Heart left ventricle (tissue), 16 donors: ENCODE results near the gene NAT14. TPM values are rescaled to one million over a fixed set of nuclear protein-coding genes. Genes with fewer than 3 reads are reported as not detected.
A peak's percentile ranks its signal among the peaks of the same experiment; 100 is the strongest.

Experiments
- ATAC-seq, 4 donors: fragments of 200-7000 bp; cut with Tn5 transposase; one replicate each; pipeline ENCODE4 v1.9.1; 2020 to 2022; ENCODE audit warnings: moderate library complexity in 4 of 4, mild to moderate bottlenecking in 3 of 4, moderate number of reproducible peaks in 1 of 4
- DNase-seq, 5 donors: peaks; one replicate each; pipeline ENCODE4 v3.0.0-alpha.2; 2020
- H3K27ac ChIP-seq, 12 donors: fragments of 200-600 bp; sonication (generic) in 4 of 12; one replicate each; pipeline versions ENCODE4 v1.5.0 to v1.8.0; 2016 to 2022; ENCODE audit warnings: mild to moderate bottlenecking in 2 of 12
- H3K27me3 ChIP-seq, 9 donors: fragments of 200-600 bp; sonication (generic) in 2 of 9; one replicate each; pipeline versions ENCODE4 v1.5.1 to v1.8.0; 2016 to 2022; ENCODE audit warnings: mild to moderate bottlenecking in 3 of 9
- H3K36me3 ChIP-seq, 9 donors: fragments of 200-600 bp; sonication (generic) in 2 of 9; one replicate each; pipeline versions ENCODE4 v1.5.0 to v1.8.0; 2018 to 2022; ENCODE audit warnings: mild to moderate bottlenecking in 2 of 9
- H3K4me1 ChIP-seq, 12 donors: fragments of 200-600 bp; sonication (generic) in 4 of 12; one replicate each; pipeline versions ENCODE4 v1.5.0 to v1.8.0; 2016 to 2022; ENCODE audit warnings: mild to moderate bottlenecking in 3 of 12
- H3K4me3 ChIP-seq, 12 donors: fragments of 200-600 bp; sonication (generic) in 4 of 12; one replicate each; pipeline versions ENCODE4 v1.5.0 to v1.8.0; 2017 to 2022; ENCODE audit warnings: mild to moderate bottlenecking in 9 of 12, moderate library complexity in 4 of 12
- H3K9me3 ChIP-seq, 12 donors: fragments of 200-600 bp; sonication (generic) in 4 of 12; one replicate each; pipeline versions ENCODE4 v1.5.0 to v1.8.0; 2016 to 2022; ENCODE audit warnings: mild to moderate bottlenecking in 1 of 12
- CTCF ChIP-seq, 12 donors: fragments of 200-600 bp; sonication (generic) in 4 of 12; IDR thresholded peaks; one replicate each; pipeline versions ENCODE4 v1.5.0 to v1.8.0; 2018 to 2022; ENCODE audit warnings: antibody characterized with exemption in 12 of 12, mild to moderate bottlenecking in 5 of 12
- POLR2A ChIP-seq, 2 donors: fragments of 450-650 bp; IDR thresholded peaks; one replicate each; pipeline ENCODE4 v1.6.1; 2017; ENCODE audit warnings: antibody characterized with exemption in 2 of 2, mild to moderate bottlenecking in 2 of 2, moderate library complexity in 2 of 2
- WGBS, 4 donors: extraction: QIAGEN DNeasy Blood & Tissue Kit in 2 of 4; methylation state at CpG; one replicate each; pipeline versions ENCODE4 v1.1.5 to v1.1.7; 2013 to 2018; 5-methylcytosine and 5-hydroxymethylcytosine counted together
- intact Hi-C, 10 donors: fragments of 100-400 bp; cut with DNase I; formaldehyde crosslinking; loops; one replicate each; pipeline versions ENCODE4 v1.11.1 to v1.14.2; 2022
- polyA plus RNA-seq, 2 donors: library from polyadenylated mRNA; stranded (reverse); fragments of 200-250 nt; gene quantifications; one replicate each; pipeline ENCODE4 v1.2.3, GENCODE V29; 2013
- total RNA-seq, 9 donors: library from RNA; depleted of rRNA in 2 of 9; stranded (reverse); fragments of >200 nt in 2 of 9; fragmentation: NEBNext Ultra II Directional in 3 of 9; extraction: Animal tissue kit (Norgen Biotek cat#: 25700) in 3 of 9; gene quantifications; one replicate each; pipeline versions ENCODE4 v1.1.0 to v1.2.4, GENCODE V29; 2016 to 2023
- donor health status: ischemic (EF 13 %, LVEDD 7.1; RV severe dilation, severe dysfunction).
- donor health status: healthy with polysubstance abuse.
- donor health status: DM: no; HTN: yes; CAD: no.
- donor health status: DM: no; HTN: no; CAD: no.
- donor health status: ischemic (EF 25% LVEDD 6.9; RV normal size, moderate dysfunction).
- donor health status: ischemic (EF 25% LVEDD 5.7; RV mildly dilated, moderate dysfunction).
- donor health status: healthy.
- donor health status: DM: yes; HTN: yes; CAD: no.
- donor health status: ischemic (EF 35%, LVEDD 5.7; RV mildly dilated, moderate dysfunction).
- donor health status: nonischemic (EF 11% LVEDD 7.7; RV severe dilation, severe dysfunction).
- donor health status: DM: yes; HTN: yes; CAD: no.
- donor health status: PGD.
- donor health status: ischemic (EF 29% LVEDD 5.4; RV normal size, mild dysfunction).
- donor health status: nonischemic (EF 23%, LVEDD 6.1; RV moderate dilation, normal function).

The NAT14 gene
- total and polyA plus RNA-seq, 11 donors: 2.9 to 10.4 (median 7.3) TPM

DNA sequence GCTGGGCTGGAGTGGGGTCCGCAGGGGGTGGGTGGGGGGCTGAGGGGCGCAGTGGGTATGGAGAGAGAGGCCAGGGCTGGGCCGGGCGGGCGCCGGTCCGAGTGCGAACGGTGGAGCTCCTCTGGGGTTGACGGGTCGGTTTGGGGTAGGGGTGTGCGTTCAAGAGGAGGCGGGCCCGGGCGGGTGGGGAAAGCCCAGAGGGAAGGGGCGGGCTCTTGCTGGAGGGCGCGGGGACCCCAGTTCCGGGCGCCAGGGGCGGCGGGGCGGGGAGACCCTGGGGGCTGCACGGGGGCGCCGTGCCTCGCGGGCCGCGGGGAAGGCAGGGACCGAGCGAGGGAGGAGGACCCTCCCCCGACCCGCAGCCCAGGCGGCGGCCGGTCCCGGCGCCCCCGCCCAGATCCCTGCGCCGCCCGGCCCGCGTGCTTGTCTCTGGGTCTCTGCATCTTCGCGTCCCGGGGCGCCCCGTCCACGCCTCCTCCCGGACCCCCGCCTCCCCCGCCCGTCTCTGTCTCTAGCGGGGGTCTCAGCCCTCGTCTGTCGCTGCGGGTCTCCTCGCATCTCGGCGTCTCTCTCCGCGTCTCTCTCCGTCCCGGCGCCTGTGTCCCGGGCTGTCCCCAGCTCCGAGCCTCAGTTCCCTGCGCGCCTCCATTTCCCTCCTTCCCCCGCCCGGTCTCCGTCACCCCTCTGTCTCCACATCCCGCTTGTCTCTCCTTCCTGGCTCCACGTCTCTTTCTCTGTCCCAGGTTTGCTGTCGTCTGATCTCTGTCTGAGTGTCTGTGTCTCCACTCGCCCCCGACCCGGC lies 33.6 kb upstream of the NAT14 start:
- Histone ChIP-seq H3K4me3 (peak overlapping the region in 6 of 12 donors; percentile 6 to 22 (median 11)), H3K27ac (no peak overlapping the region), H3K9me3 (no peaks in the 10 kb centered on the region), H3K4me1 (peaks cover 0 to 27% (median 11%) of the 10 kb centered on the region in 12 donors), H3K36me3 (peaks cover 0 to 15% (median 7%) of the 10 kb centered on the region in 9 donors), H3K27me3 (peaks cover 14 to 38% (median 25%) of the 10 kb centered on the region in 9 donors)
- ATAC-seq (no peak), DNase-seq (no peak)
- no peak for TF ChIP-seq POLR2A (IDR thresholded peaks at IDR 0.05)
- TF ChIP-seq CTCF (IDR thresholded peaks at IDR 0.05): no peak
- WGBS, 4 donors: 1 to 3% (median 1%) methylated on average over 26 to 79 of the region's 80 CpGs
- intact Hi-C loops: loop anchor here in 1 of 10 donors (10.0 kb wide), 1 partner anchor 307 kb away; the partner anchor contains the start of gene TNNT1

DNA sequence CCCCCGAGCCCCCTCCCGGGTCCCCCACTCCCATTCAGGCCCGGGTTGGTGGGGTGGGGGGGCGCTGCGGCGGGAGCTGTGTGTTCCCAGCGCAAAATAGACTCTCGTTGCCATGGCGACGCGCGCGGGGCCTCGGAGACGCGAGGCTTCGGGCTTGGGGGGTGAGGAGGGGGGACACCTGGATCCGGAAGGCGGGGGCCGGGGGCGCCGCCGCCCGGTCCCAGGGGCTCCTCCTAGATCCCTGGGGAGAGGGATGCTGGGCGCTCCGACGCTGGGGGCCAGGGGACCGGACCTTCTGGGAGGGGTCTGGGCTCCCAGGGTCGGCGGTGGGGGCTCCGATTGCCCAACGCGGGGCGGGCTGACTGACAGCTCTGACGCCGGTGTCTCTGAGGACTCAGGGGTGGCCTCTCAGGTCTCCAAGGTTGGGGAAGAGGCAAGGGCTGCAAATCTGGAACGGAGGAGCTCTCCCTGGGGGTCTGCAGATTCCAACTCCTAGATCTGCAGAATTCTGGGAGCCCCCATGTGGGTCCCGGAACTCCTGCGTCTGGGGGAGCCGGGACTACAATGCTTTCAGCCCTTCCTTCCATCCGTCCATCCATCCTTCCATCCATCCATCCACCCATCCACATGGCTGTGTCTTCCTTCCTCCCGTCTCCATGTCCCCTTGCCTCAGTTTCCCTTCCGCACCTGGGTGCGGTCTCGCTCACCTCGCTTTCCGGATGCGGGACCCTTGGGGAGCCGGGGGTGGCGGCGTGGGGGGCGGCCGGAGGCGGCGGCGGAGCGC lies 32.8 kb upstream of the NAT14 start:
- TF ChIP-seq POLR2A (IDR thresholded peaks at IDR 0.05) (no peak), CTCF (IDR thresholded peaks at IDR 0.05) (no peak)
- Histone ChIP-seq H3K27ac (no peak overlapping the region), H3K36me3 (peaks cover 0 to 16% (median 7%) of the 10 kb centered on the region in 9 donors), H3K4me3 (peak overlapping the region in 6 of 12 donors; percentile 6 to 29 (median 11)), H3K27me3 (peaks cover 14 to 35% (median 21%) of the 10 kb centered on the region in 9 donors), H3K4me1 (peaks cover 0 to 27% (median 11%) of the 10 kb centered on the region in 12 donors), H3K9me3 (no peaks in the 10 kb centered on the region)
- 3 to 7% (median 5%) methylated on average over 30 to 57 of the region's 57 CpGs for WGBS, 4 donors
- ATAC-seq: no peak
- no peak for DNase-seq
- intact Hi-C loops: loop anchor here in 1 of 10 donors (10.0 kb wide), 1 partner anchor 307 kb away; the partner anchor contains the start of gene TNNT1

DNA sequence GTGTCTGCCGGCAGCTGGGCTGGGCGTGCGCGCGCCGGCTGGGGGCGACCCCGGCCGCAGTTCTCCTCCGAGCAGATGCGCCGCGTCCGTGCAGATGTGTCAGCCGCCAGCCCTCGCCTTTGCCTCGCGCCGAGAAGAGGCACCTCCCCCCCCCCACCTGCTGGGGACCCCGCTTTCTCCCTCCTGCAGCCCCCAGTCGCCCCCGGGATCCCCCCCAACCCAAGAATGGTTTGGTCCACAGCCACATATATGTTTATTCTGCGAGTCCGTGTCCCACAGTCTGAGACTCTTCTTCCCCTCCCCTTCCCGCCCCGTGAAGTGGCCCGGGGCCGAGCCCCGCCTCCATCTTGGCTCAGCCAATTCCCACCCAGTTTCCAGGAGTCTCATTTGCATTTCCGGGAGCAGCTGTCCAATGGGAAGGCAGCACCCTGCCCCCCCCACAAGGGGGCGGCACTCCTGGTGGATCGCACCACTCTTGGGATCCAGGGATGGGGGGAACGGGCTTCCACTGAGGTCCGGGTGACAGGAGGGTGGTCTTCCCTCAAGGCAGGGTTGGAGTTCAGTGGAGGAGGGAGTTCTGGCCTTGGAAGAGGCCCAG lies 32.1 kb upstream of the NAT14 start:
- H3K27me3 ChIP-seq: peaks cover 14 to 35% (median 21%) of the 10 kb centered on the region in 9 donors
- H3K4me1 ChIP-seq: peaks cover 0 to 23% (median 11%) of the 10 kb centered on the region in 12 donors
- 17 to 23% (median 21%) methylated on average over 31 to 34 of the region's 34 CpGs for WGBS, 4 donors
- ATAC-seq: peak; percentile 47 to 89 (median 78)
- no peaks in the 10 kb centered on the region for H3K9me3 ChIP-seq
- H3K27ac ChIP-seq: no peak overlapping the region
- peak; percentile 65 to 85 (median 72) for DNase-seq
- H3K4me3 ChIP-seq: peak overlapping the region in 2 of 12 donors; percentile 21 to 29
- intact Hi-C loops: loop anchor here in 1 of 10 donors (10.0 kb wide), 1 partner anchor 308 kb away; the partner anchor contains the start of gene TNNT1
- peaks cover 0 to 16% (median 7%) of the 10 kb centered on the region in 9 donors for H3K36me3 ChIP-seq
- no peak for TF ChIP-seq POLR2A (IDR thresholded peaks at IDR 0.05)
- peak in 2 of 12 donors; percentile 10 to 22 for TF ChIP-seq CTCF (IDR thresholded peaks at IDR 0.05)
